Keratinocyte (primary cell): Measurements from ENCODE around the gene FAM53A.

Source experiments
- CTCF ChIP-seq, 3 experiments: IDR thresholded peaks in 1 of 3; conservative IDR thresholded peaks in 1 of 3; optimal IDR thresholded peaks in 1 of 3; 2 replicates in 2 of 3; 3 replicates in 1 of 3; pipeline versions ENCODE3 to v1.5.1; 2011; ENCODE audit warnings: low read length in 3 of 3, mild to moderate bottlenecking in 3 of 3, moderate library complexity in 2 of 3, control low read depth in 1 of 3, inconsistent platforms in 1 of 3; ENCODE audit not compliant: insufficient read depth in 2 of 3; ENCODE audit errors: extremely low read depth in 1 of 3
- EZH2 ChIP-seq: IDR thresholded peaks from one replicate; pipeline ENCODE4 v1.6.1; 2012; ENCODE audit warnings: inconsistent platforms, mild to moderate bottlenecking, low read length, moderate library complexity

GRCh38 chr4:1721003-1721665, 37.0 kb upstream of the FAM53A start, which contains the start of the genes TACC3 and TMEM129:
- no peak for TF ChIP-seq EZH2
- no peak for TF ChIP-seq CTCF (optimal IDR thresholded peaks at IDR 0.05 in 1 of 3, IDR thresholded peaks at IDR 0.05 in 1 of 3, conservative IDR thresholded peaks at IDR 0.05 in 1 of 3; ENCODE audit: extremely low read depth in 1 of 3, insufficient read depth in 2 of 3, low read length in 3 of 3)
